OCI-LY7 (cell line): ENCODE data around the gene AOAH. TPM values are rescaled to one million over a fixed set of nuclear protein-coding genes. Genes with fewer than 3 reads are reported as not detected.

Source experiments
- BruUV-seq: library from RNA; stranded (reverse); fragments of 400-500 nt; replicated peaks from 2 replicates; lab custom pipeline; 2021; lab: Mats Ljungman, UMichigan
- CTCF ChIA-PET: fragments of 300-600 bp; sonication (Branson Sonifier 250); formaldehyde crosslinking; loops from one replicate; lab custom pipeline; 2022; ENCODE audit warnings: antibody characterized with exemption; ENCODE audit not compliant: unreplicated experiment; lab: Charles Lee
- POLR2A ChIA-PET: fragments of 300-600 bp; sonication (Branson Sonifier 250); formaldehyde crosslinking; loops from one replicate; lab custom pipeline; 2022; ENCODE audit warnings: antibody characterized with exemption; lab: Charles Lee
- DNase-seq: peaks from one replicate; pipeline ENCODE4 v3.0.0-alpha.2; 2015; ENCODE audit warnings: low spot score
- H2AFZ ChIP-seq: fragments of 200-600 bp; sonication (generic), shearing (Covaris generic); 2 replicates; pipeline ENCODE4 v1.6.1; 2014; ENCODE audit warnings: mild to moderate bottlenecking, antibody characterized with exemption, low read length, moderate library complexity
- H3K27ac ChIP-seq: fragments of 200-600 bp; sonication (generic); 2 replicates; pipeline ENCODE4 v1.5.1; 2014; ENCODE audit warnings: mixed run types, low read depth, mild to moderate bottlenecking, moderate library complexity, low read length, inconsistent platforms; ENCODE audit not compliant: poor library complexity, severe bottlenecking
- H3K36me3 ChIP-seq: fragments of 200-600 bp; sonication (generic); 2 replicates; pipeline ENCODE4 v1.6.1; 2014; ENCODE audit warnings: mild to moderate bottlenecking, antibody characterized with exemption, low read length, moderate library complexity, mixed read lengths; ENCODE audit not compliant: insufficient read depth
- H3K4me1 ChIP-seq: fragments of 200-600 bp; sonication (generic); 2 replicates; pipeline ENCODE4 v1.5.1; 2014; ENCODE audit warnings: mild to moderate bottlenecking, low read length; ENCODE audit not compliant: insufficient read depth, poor library complexity, severe bottlenecking
- H3K4me2 ChIP-seq: fragments of 200-600 bp; sonication (generic); 2 replicates; pipeline ENCODE4 v1.6.1; 2014; ENCODE audit warnings: mild to moderate bottlenecking, low read length
- H3K4me3 ChIP-seq: fragments of 200-600 bp; sonication (generic); 2 replicates; pipeline ENCODE4 v1.5.1; 2014; ENCODE audit warnings: mild to moderate bottlenecking, low read depth, low read length; ENCODE audit not compliant: poor library complexity, severe bottlenecking
- H3K79me2 ChIP-seq: fragments of 200-600 bp; sonication (generic); 2 replicates; pipeline ENCODE4 v1.6.1; 2016; ENCODE audit warnings: low read depth, mild to moderate bottlenecking, low read length, moderate library complexity, mixed read lengths; ENCODE audit not compliant: insufficient read depth
- H3K9me2 ChIP-seq: fragments of 200-600 bp; sonication (generic); 2 replicates; pipeline ENCODE4 v1.6.1; 2016; ENCODE audit warnings: mild to moderate bottlenecking, low read length, mixed read lengths; ENCODE audit not compliant: insufficient read depth
- H3K9me3 ChIP-seq: fragments of 200-600 bp; sonication (generic); 2 replicates; pipeline ENCODE4 v1.6.1; 2014; ENCODE audit warnings: mild to moderate bottlenecking, mixed run types, low read length, mixed read lengths
- H4K20me1 ChIP-seq: fragments of 200-600 bp; sonication (generic); 2 replicates; pipeline ENCODE4 v1.6.1; 2014; ENCODE audit warnings: mild to moderate bottlenecking, antibody characterized with exemption, low read length, moderate library complexity, mixed read lengths; ENCODE audit not compliant: insufficient read depth
- CTCF ChIP-seq: fragments of 200-600 bp; sonication (generic); conservative IDR thresholded peaks from 2 replicates; pipeline ENCODE4 v1.5.1; 2014; ENCODE audit warnings: mild to moderate bottlenecking, antibody characterized with exemption, low read length, moderate library complexity, mixed read lengths
- EZH2phosphoT487 ChIP-seq: fragments of 200-600 bp; sonication (generic); IDR thresholded peaks from 2 replicates; pipeline ENCODE4 v1.6.1; 2018; ENCODE audit warnings: low read depth, borderline replicate concordance, mild to moderate bottlenecking, mixed run types, antibody characterized with exemption, low read length, moderate library complexity, mixed read lengths
- intact Hi-C: fragments of 100-400 bp; cut with micrococcal nuclease; formaldehyde crosslinking; loops from one replicate; pipeline ENCODE4 v1.10.0; 2022; ENCODE audit not compliant: unreplicated experiment
- total RNA-seq, 2 experiments: library from RNA; depleted of rRNA in 1 of 2; stranded (reverse); fragments of >200 nt in 1 of 2; shearing (Covaris generic) in 1 of 2; gene quantifications; 2 replicates each; pipeline ENCODE4 v1.2.3, GENCODE V29; 2014 to 2022

The AOAH gene
- total RNA-seq, 2 experiments from 2014 or later: 0.13 to 0.61 TPM

DNA sequence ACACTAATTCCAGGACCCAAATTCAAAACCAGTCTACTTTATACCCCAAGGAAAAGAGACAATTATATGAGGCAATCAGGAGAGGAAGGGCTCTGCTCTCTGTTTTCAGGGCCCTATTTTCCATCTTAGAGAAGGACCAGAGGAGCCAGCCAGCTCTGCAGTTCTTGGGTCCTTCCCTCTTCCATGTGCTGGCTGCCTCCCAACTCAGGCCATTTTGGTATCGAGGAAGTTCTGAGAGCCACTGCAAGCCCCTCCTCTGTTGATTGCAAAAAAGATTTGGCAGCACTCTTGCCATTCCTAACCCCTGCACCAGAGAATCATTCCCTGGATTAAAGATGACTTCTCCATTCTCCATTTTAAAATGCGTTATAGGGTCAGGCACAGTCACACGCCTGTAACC lies 151.2 kb downstream of the AOAH start:
- no peak overlapping the region for H3K27ac ChIP-seq

GRCh38 chr7:36571190-36571560 lies 153.1 kb downstream of the AOAH start:
- H3K36me3 ChIP-seq: no peaks in the 10 kb centered on the region
- intact Hi-C loops: no loop called here
- H3K4me3 ChIP-seq: no peak overlapping the region
- no peaks in the 10 kb centered on the region for H3K4me1 ChIP-seq
- no peak overlapping the region for H3K27ac ChIP-seq
- POLR2A ChIA-PET: interaction anchor here (0.6 to 0.9 kb wide), 2 partner anchors 16 to 21 kb away, joined by 3 to 5 read pairs; no protein-coding TSS in a partner anchor
- no peaks in the 10 kb centered on the region for H3K9me2 ChIP-seq
- DNase-seq: no peak
- CTCF ChIA-PET: no interaction called here
- H2AFZ ChIP-seq: no peak overlapping the region
- BruUV-seq: no TSS peak
- no peaks in the 10 kb centered on the region for H3K9me3 ChIP-seq
- TF ChIP-seq CTCF: no peak
- TF ChIP-seq EZH2phosphoT487: no peak
- H3K79me2 ChIP-seq: no peaks in the 10 kb centered on the region
- H3K4me2 ChIP-seq: no peak overlapping the region
- no peaks in the 10 kb centered on the region for H4K20me1 ChIP-seq

More for the DNA sequence above, 151.2 kb downstream of the AOAH start:
- ChIA-PET POLR2A (interaction anchor here (0.8 kb wide), 1 partner anchor 1193 kb away, joined by 3 read pairs; no protein-coding TSS in a partner anchor), CTCF (no interaction called here)
- no peak overlapping the region for H3K4me2 ChIP-seq
- H3K9me2 ChIP-seq: no peaks in the 10 kb centered on the region
- H3K79me2 ChIP-seq: no peaks in the 10 kb centered on the region
- H4K20me1 ChIP-seq: no peaks in the 10 kb centered on the region
- no peaks in the 10 kb centered on the region for H3K4me1 ChIP-seq
- H3K9me3 ChIP-seq: no peaks in the 10 kb centered on the region
- H3K36me3 ChIP-seq: no peaks in the 10 kb centered on the region
- BruUV-seq: no TSS peak
- intact Hi-C loops: no loop called here
- no peak overlapping the region for H3K4me3 ChIP-seq
- TF ChIP-seq EZH2phosphoT487: no peak
- no peak for TF ChIP-seq CTCF
- no peak overlapping the region for H2AFZ ChIP-seq
- no peak for DNase-seq

GRCh38 chr7:36570528-36571189 lies 153.6 kb downstream of the AOAH start:
- ChIA-PET CTCF (no interaction called here), POLR2A (no interaction called here)
- intact Hi-C loops: no loop called here
- H3K79me2 ChIP-seq: no peaks in the 10 kb centered on the region
- DNase-seq: no peak
- no peaks in the 10 kb centered on the region for H3K9me2 ChIP-seq
- H3K27ac ChIP-seq: no peak overlapping the region
- H3K4me2 ChIP-seq: no peak overlapping the region
- H3K4me1 ChIP-seq: no peaks in the 10 kb centered on the region
- H4K20me1 ChIP-seq: no peaks in the 10 kb centered on the region
- TF ChIP-seq CTCF (no peak), EZH2phosphoT487 (no peak)
- H3K4me3 ChIP-seq: no peak overlapping the region
- no peaks in the 10 kb centered on the region for H3K36me3 ChIP-seq
- no peaks in the 10 kb centered on the region for H3K9me3 ChIP-seq
- BruUV-seq: no TSS peak
- H2AFZ ChIP-seq: no peak overlapping the region
